HEK293 (cell line): ENCODE results near the gene IDI1.

Source experiments
- KLF16 ChIP-seq: fragments of 450-650 bp; formaldehyde crosslinking; IDR thresholded peaks from 2 replicates; pipeline ENCODE4 v1.5.1; 2017; ENCODE audit warnings: missing biosample characterization, missing genetic modification characterization
- YY1 ChIP-seq: fragments of 450-650 bp; formaldehyde crosslinking; IDR thresholded peaks from 2 replicates; pipeline ENCODE4 v1.5.1; 2018; ENCODE audit warnings: missing biosample characterization, missing genetic modification characterization
- ZNF140 ChIP-seq: fragments of 450-650 bp; formaldehyde crosslinking; IDR thresholded peaks from 2 replicates; pipeline ENCODE4 v1.5.1; 2016; ENCODE audit warnings: missing biosample characterization, missing genetic modification characterization
- ZNF274 ChIP-seq, 2 experiments: fragments of 200-500 bp in 1 of 2; fragments of 450-650 bp in 1 of 2; sonication (Bioruptor generic) in 1 of 2; formaldehyde crosslinking in 1 of 2; IDR thresholded peaks; 2 replicates each; pipeline versions ENCODE4 v1.5.1 to v1.6.1; 2014 to 2016; ENCODE audit warnings: borderline replicate concordance in 1 of 2, inconsistent platforms in 1 of 2, low read length in 1 of 2, missing biosample characterization in 1 of 2, missing genetic modification characterization in 1 of 2
- ZNF791 ChIP-seq: fragments of 450-650 bp; formaldehyde crosslinking; IDR thresholded peaks from 2 replicates; pipeline ENCODE4 v1.5.1; 2016; ENCODE audit warnings: missing biosample characterization, missing genetic modification characterization
- TF ChIP-seq, protein P1 (sequence below): fragments of 450-650 bp; formaldehyde crosslinking; IDR thresholded peaks from 2 replicates; pipeline ENCODE4 v1.5.1; 2016; ENCODE audit warnings: missing biosample characterization, missing genetic modification characterization
- TF ChIP-seq, protein P2 (sequence below): fragments of 450-650 bp; formaldehyde crosslinking; IDR thresholded peaks from 2 replicates; pipeline ENCODE4 v1.5.1; 2017; ENCODE audit warnings: missing biosample characterization, missing genetic modification characterization

DNA sequence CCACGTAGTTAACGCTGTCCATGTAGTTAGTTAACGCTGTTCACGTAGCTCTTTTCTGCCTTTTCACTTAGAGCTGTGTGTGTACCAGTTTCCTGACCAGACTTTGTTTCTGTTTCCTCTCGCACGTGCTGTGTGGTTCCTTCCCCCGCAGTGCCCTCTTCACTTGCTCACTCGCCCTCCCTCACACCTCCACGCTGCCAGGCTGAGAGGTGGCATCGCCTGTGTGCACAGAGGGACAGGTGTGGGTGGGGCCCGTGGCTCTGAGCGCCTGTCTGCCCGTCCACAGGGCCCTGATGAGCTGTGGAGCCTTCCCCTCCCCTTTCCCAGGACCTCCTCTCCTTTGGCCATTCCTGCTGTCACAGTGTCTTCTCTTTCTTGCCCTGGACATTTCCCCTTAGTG lies 37.9 kb upstream of the IDI1 start:
- TF ChIP-seq, protein P1, sequence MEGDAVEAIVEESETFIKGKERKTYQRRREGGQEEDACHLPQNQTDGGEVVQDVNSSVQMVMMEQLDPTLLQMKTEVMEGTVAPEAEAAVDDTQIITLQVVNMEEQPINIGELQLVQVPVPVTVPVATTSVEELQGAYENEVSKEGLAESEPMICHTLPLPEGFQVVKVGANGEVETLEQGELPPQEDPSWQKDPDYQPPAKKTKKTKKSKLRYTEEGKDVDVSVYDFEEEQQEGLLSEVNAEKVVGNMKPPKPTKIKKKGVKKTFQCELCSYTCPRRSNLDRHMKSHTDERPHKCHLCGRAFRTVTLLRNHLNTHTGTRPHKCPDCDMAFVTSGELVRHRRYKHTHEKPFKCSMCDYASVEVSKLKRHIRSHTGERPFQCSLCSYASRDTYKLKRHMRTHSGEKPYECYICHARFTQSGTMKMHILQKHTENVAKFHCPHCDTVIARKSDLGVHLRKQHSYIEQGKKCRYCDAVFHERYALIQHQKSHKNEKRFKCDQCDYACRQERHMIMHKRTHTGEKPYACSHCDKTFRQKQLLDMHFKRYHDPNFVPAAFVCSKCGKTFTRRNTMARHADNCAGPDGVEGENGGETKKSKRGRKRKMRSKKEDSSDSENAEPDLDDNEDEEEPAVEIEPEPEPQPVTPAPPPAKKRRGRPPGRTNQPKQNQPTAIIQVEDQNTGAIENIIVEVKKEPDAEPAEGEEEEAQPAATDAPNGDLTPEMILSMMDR (tag by site-specific recombination): no peak
- no peak for TF ChIP-seq ZNF791 (tag by site-specific recombination)
- TF ChIP-seq, protein P2, sequence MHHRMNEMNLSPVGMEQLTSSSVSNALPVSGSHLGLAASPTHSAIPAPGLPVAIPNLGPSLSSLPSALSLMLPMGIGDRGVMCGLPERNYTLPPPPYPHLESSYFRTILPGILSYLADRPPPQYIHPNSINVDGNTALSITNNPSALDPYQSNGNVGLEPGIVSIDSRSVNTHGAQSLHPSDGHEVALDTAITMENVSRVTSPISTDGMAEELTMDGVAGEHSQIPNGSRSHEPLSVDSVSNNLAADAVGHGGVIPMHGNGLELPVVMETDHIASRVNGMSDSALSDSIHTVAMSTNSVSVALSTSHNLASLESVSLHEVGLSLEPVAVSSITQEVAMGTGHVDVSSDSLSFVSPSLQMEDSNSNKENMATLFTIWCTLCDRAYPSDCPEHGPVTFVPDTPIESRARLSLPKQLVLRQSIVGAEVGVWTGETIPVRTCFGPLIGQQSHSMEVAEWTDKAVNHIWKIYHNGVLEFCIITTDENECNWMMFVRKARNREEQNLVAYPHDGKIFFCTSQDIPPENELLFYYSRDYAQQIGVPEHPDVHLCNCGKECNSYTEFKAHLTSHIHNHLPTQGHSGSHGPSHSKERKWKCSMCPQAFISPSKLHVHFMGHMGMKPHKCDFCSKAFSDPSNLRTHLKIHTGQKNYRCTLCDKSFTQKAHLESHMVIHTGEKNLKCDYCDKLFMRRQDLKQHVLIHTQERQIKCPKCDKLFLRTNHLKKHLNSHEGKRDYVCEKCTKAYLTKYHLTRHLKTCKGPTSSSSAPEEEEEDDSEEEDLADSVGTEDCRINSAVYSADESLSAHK: no peak
- TF ChIP-seq ZNF274 (IDR thresholded peaks at IDR 0.05; ENCODE audit: low read length): no peak
- TF ChIP-seq ZNF274 (tag by site-specific recombination; IDR thresholded peaks at IDR 0.05; ENCODE audit: borderline replicate concordance): no peak
- TF ChIP-seq KLF16: no peak
- TF ChIP-seq YY1 (tag by site-specific recombination): no peak
- TF ChIP-seq ZNF140 (tag by site-specific recombination): no peak
